ENCODE results near the gene SLC7A10.

Gene SLC7A10

DNA sequence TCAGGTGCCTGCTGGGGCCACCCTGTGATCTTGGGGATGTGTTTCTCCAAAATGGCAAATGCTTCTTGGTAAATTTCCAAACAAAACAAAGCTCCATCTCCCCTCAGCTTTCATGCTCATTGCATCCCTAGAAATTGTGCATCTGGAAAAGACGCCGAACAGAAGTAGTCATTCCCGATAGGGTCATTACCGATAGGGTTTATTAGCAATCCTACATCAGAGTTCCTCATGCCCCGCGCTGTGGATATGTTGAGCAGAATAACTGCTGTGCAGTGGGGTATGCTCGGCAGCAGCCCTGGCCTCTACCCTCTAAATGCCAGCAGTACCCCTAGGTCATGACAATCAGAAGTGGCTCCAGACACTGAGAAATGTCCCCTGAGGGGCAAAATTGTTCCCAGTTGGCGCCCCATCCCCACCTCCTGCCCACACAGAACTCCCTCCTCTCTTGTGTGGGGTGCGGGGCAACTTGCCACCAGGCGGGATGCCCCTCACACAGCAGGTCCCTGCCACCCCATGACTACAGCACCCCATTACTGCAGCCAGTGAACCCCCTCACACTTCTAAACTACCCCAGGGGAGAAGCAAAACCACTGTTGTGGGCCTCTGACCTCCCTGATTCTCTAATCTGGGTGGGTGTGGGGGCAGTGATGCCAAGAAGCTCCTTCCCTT lies 13.0 kb upstream of the SLC7A10 start:
- no peak overlapping the region for H3K4me2 ChIP-seq (ENCODE audit: low read depth, low read length)
- H3K4me1 ChIP-seq (ENCODE audit: low read length): no peaks in the 10 kb centered on the region
- no peaks in the 10 kb centered on the region for H3F3A ChIP-seq (ENCODE audit: insufficient read depth, low read length)
- H3K4me3 ChIP-seq (ENCODE audit: low read length): no peak overlapping the region
- H3K9me3 ChIP-seq (replicated peaks; ENCODE audit: insufficient read depth, low read length): no peaks in the 10 kb centered on the region
- TF ChIP-seq, protein P1, sequence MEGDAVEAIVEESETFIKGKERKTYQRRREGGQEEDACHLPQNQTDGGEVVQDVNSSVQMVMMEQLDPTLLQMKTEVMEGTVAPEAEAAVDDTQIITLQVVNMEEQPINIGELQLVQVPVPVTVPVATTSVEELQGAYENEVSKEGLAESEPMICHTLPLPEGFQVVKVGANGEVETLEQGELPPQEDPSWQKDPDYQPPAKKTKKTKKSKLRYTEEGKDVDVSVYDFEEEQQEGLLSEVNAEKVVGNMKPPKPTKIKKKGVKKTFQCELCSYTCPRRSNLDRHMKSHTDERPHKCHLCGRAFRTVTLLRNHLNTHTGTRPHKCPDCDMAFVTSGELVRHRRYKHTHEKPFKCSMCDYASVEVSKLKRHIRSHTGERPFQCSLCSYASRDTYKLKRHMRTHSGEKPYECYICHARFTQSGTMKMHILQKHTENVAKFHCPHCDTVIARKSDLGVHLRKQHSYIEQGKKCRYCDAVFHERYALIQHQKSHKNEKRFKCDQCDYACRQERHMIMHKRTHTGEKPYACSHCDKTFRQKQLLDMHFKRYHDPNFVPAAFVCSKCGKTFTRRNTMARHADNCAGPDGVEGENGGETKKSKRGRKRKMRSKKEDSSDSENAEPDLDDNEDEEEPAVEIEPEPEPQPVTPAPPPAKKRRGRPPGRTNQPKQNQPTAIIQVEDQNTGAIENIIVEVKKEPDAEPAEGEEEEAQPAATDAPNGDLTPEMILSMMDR (IDR thresholded peaks at IDR 0.05; ENCODE audit: low read length): no peak
- TF ChIP-seq EZH2 (optimal IDR thresholded peaks at IDR 0.05; ENCODE audit: low read depth, low read length): no peak
- no peak for TF ChIP-seq EZH2phosphoT487 (IDR thresholded peaks at IDR 0.05; ENCODE audit: low read length)
- H3K79me2 ChIP-seq (ENCODE audit: low read length): no peaks in the 10 kb centered on the region
- no peaks in the 10 kb centered on the region for H4K20me1 ChIP-seq (ENCODE audit: insufficient read depth, low read length)
- H3K9me2 ChIP-seq (replicated peaks; ENCODE audit: insufficient read depth, low read length): no peaks in the 10 kb centered on the region
- no peak overlapping the region for H3K9ac ChIP-seq (ENCODE audit: low read length)
- no peaks in the 10 kb centered on the region for H3K36me3 ChIP-seq (replicated peaks; ENCODE audit: insufficient read depth, low read length)
- no peak for DNase-seq
- H2AFZ ChIP-seq (ENCODE audit: low read length): no peak overlapping the region
- H3K27me3 ChIP-seq (replicated peaks; ENCODE audit: insufficient read depth, low read length): peaks cover 62% of the 10 kb centered on the region
- H3K27ac ChIP-seq (ENCODE audit: low read length): no peak overlapping the region

DNA sequence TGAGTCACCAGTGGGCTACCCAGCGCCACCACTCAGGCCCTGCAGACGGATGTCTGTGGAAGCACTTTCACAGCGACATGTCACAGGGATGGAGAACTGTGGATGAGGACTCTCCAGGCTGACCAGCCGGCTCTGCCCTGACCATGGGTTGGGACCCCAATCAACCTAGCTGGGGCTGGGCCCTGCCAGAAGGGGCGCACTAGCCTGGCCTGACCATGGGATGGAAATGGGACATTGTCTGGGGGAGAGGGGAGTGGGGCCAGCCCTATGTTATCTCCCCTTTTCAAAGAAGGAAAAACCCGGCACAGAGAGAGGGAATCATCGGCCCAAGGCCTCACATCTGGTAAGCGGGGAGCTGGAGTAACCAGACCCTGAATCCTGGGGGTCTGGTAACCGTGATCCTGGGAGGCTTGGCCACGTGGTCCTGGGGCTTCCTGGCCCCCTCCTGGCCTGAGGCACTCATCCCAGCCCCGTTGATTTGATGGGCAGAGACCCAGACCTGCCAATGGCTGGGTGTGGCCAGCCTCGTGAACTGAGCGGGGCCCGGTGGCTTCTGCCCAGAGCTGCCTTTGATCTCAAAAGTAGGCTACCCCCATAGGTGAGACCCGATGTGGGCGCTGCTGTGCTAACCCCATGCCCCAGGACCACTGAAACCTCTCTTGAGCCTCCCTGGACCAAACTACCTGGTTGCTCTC lies 11.2 kb upstream of the SLC7A10 start:
- Histone ChIP-seq H3K27ac (ENCODE audit: low read length) (no peak overlapping the region), H3K9me3 (replicated peaks; ENCODE audit: insufficient read depth, low read length) (no peaks in the 10 kb centered on the region), H3K27me3 (replicated peaks; ENCODE audit: insufficient read depth, low read length) (peaks cover 63% of the 10 kb centered on the region), H3K36me3 (replicated peaks; ENCODE audit: insufficient read depth, low read length) (no peaks in the 10 kb centered on the region), H3K9me2 (replicated peaks; ENCODE audit: insufficient read depth, low read length) (no peaks in the 10 kb centered on the region), H3K4me1 (ENCODE audit: low read length) (no peaks in the 10 kb centered on the region), H2AFZ (ENCODE audit: low read length) (no peak overlapping the region), H3F3A (ENCODE audit: insufficient read depth, low read length) (no peaks in the 10 kb centered on the region), H3K79me2 (ENCODE audit: low read length) (no peaks in the 10 kb centered on the region), H3K4me3 (ENCODE audit: low read length) (no peak overlapping the region), H3K4me2 (ENCODE audit: low read depth, low read length) (no peak overlapping the region), H3K9ac (ENCODE audit: low read length) (no peak overlapping the region), H4K20me1 (ENCODE audit: insufficient read depth, low read length) (no peaks in the 10 kb centered on the region)
- TF ChIP-seq EZH2phosphoT487 (IDR thresholded peaks at IDR 0.05; ENCODE audit: low read length) (no peak), EZH2 (optimal IDR thresholded peaks at IDR 0.05; ENCODE audit: low read depth, low read length) (no peak)
- TF ChIP-seq, protein P1 (IDR thresholded peaks at IDR 0.05; ENCODE audit: low read length): no peak
- DNase-seq: no peak

DNA sequence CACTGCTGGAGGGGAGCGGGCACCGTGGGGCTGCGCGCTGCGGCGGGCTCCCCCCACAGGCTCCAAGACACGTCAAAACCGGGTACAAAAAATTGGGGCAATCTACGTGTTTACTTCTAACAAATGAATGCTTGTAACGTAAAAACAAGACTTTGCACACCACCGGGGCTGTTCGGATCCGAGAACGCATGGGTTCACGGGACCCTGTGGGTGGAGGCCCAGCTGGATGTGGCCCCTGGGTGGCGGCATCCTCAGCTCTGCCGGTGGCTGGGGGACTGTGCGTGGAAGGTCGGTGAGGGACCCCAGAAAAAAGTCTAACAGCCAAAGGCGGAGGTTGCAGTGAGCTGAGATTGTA lies 10.3 kb upstream of the SLC7A10 start:
- no peak overlapping the region for H3K27ac ChIP-seq (ENCODE audit: low read length)
- no peak for DNase-seq

More for the DNA sequence above, 10.3 kb upstream of the SLC7A10 start:
- peaks cover 70% of the 10 kb centered on the region for H3K27me3 ChIP-seq (replicated peaks; ENCODE audit: insufficient read depth, low read length)
- no peak overlapping the region for H3K9ac ChIP-seq (ENCODE audit: low read length)
- no peaks in the 10 kb centered on the region for H4K20me1 ChIP-seq (ENCODE audit: insufficient read depth, low read length)
- no peaks in the 10 kb centered on the region for H3K9me3 ChIP-seq (replicated peaks; ENCODE audit: insufficient read depth, low read length)
- no peak overlapping the region for H3K4me3 ChIP-seq (ENCODE audit: low read length)
- no peaks in the 10 kb centered on the region for H3K36me3 ChIP-seq (replicated peaks; ENCODE audit: insufficient read depth, low read length)
- H3K4me2 ChIP-seq (ENCODE audit: low read depth, low read length): no peak overlapping the region
- H3F3A ChIP-seq (ENCODE audit: insufficient read depth, low read length): no peaks in the 10 kb centered on the region
- H3K79me2 ChIP-seq (ENCODE audit: low read length): no peaks in the 10 kb centered on the region
- TF ChIP-seq EZH2 (optimal IDR thresholded peaks at IDR 0.05; ENCODE audit: low read depth, low read length) (no peak), EZH2phosphoT487 (IDR thresholded peaks at IDR 0.05; ENCODE audit: low read length) (no peak)
- H2AFZ ChIP-seq (ENCODE audit: low read length): no peak overlapping the region
- H3K4me1 ChIP-seq (ENCODE audit: low read length): no peaks in the 10 kb centered on the region
- H3K9me2 ChIP-seq (replicated peaks; ENCODE audit: insufficient read depth, low read length): no peaks in the 10 kb centered on the region

Measured in MM.1S (cell line).